Measurements from ENCODE around the gene AGXT.

GRCh38 chr2:240846873-240847595 lies 21.6 kb upstream of the AGXT start:
- TF ChIP-seq CTCF (IDR thresholded peaks at IDR 0.05) (no peak), POLR2A (IDR thresholded peaks at IDR 0.05) (no peak)

All from Peyer's patch (tissue), 4 donors.